ENCODE results near the gene CNNM2. TPM values are rescaled to one million over a fixed set of nuclear protein-coding genes. Genes with fewer than 3 reads are reported as not detected.

The CNNM2 gene
- total and polyA plus RNA-seq, 2 experiments from 2014 or later, result 1.0 to 5.7 TPM

GRCh38 chr10:102959360-102959759 is 41.3 kb downstream of the CNNM2 start:
- Histone ChIP-seq H3F3A (ENCODE audit: insufficient read depth) (no peaks in the 10 kb centered on the region), H3K4me3 (no peak overlapping the region), H3K79me2 (ENCODE audit: insufficient read depth) (no peaks in the 10 kb centered on the region), H3K9me3 (ENCODE audit: low read depth) (no peaks in the 10 kb centered on the region), H4K20me1 (ENCODE audit: insufficient read depth) (no peaks in the 10 kb centered on the region), H3K9me2 (ENCODE audit: insufficient read depth) (no peaks in the 10 kb centered on the region), H2AFZ (no peak overlapping the region), H3K27me3 (replicated peaks; ENCODE audit: insufficient read depth) (no peaks in the 10 kb centered on the region), H3K4me2 (ENCODE audit: unreplicated experiment) (no peak overlapping the region), H3K4me1 (ENCODE audit: insufficient read depth) (peaks cover 16% of the 10 kb centered on the region; the same call in 1 of the 2 replicates), H3K36me3 (ENCODE audit: low read depth) (no peaks in the 10 kb centered on the region), H3K27ac (no peak overlapping the region), H3K9ac (no peak overlapping the region)
- TF ChIP-seq EZH2phosphoT487 (IDR thresholded peaks at IDR 0.05; ENCODE audit: insufficient read depth, low read depth) (no peak), EZH2 (IDR thresholded peaks at IDR 0.05; ENCODE audit: insufficient read depth, poor library complexity, severe bottlenecking) (no peak)
- WGBS, 2 experiments (ENCODE audit: low coverage in 1 of 2, low lambda C conversion rate in 2 of 2, missing lambda C conversion rate in 2 of 2), result 94 to 100% methylated on average over 1 of the region's 1 CpG
- in situ Hi-C loops (cut with MboI), result no loop called here
- no peak for DNase-seq

- in situ Hi-C loops (cut with MboI), result no loop called here
- TF ChIP-seq EZH2 (IDR thresholded peaks at IDR 0.05; ENCODE audit: insufficient read depth, poor library complexity, severe bottlenecking) (no peak), EZH2phosphoT487 (IDR thresholded peaks at IDR 0.05; ENCODE audit: insufficient read depth, low read depth) (no peak)
These were observed 42.1 kb downstream of the CNNM2 start for GRCh38 chr10:102960157-102960556.

GRCh38 chr10:102962267-102962666 is 44.2 kb downstream of the CNNM2 start:
- no peaks in the 10 kb centered on the region for H3K9me2 ChIP-seq (ENCODE audit: insufficient read depth)
- no peak for DNase-seq
- no peak for TF ChIP-seq EZH2 (IDR thresholded peaks at IDR 0.05; ENCODE audit: insufficient read depth, poor library complexity, severe bottlenecking)
- no peak for TF ChIP-seq EZH2phosphoT487 (IDR thresholded peaks at IDR 0.05; ENCODE audit: insufficient read depth, low read depth)
- no peak overlapping the region for H3K4me3 ChIP-seq
- H3K27me3 ChIP-seq (replicated peaks; ENCODE audit: insufficient read depth), result no peaks in the 10 kb centered on the region
- no peak overlapping the region for H3K9ac ChIP-seq
- in situ Hi-C loops (cut with MboI), result no loop called here
- WGBS, 2 experiments (ENCODE audit: low coverage in 1 of 2, low lambda C conversion rate in 2 of 2, missing lambda C conversion rate in 2 of 2), result 67 to 75% methylated on average over 1 of the region's 1 CpG
- H3K9me3 ChIP-seq (ENCODE audit: low read depth), result no peaks in the 10 kb centered on the region
- no peak overlapping the region for H2AFZ ChIP-seq
- H4K20me1 ChIP-seq (ENCODE audit: insufficient read depth), result no peaks in the 10 kb centered on the region
- H3F3A ChIP-seq (ENCODE audit: insufficient read depth), result no peaks in the 10 kb centered on the region
- H3K79me2 ChIP-seq (ENCODE audit: insufficient read depth), result no peaks in the 10 kb centered on the region
- H3K4me2 ChIP-seq (ENCODE audit: unreplicated experiment), result no peak overlapping the region
- peaks cover 16% of the 10 kb centered on the region; the same call in 1 of the 2 replicates for H3K4me1 ChIP-seq (ENCODE audit: insufficient read depth)
- H3K36me3 ChIP-seq (ENCODE audit: low read depth), result no peaks in the 10 kb centered on the region
- no peak overlapping the region for H3K27ac ChIP-seq

More at GRCh38 chr10:102960157-102960556, 42.1 kb downstream of the CNNM2 start:
- no peak overlapping the region for H3K4me3 ChIP-seq
- no peak overlapping the region for H3K4me2 ChIP-seq (ENCODE audit: unreplicated experiment)
- no peak overlapping the region for H2AFZ ChIP-seq
- 94 to 97% methylated on average over 5 of the region's 5 CpGs for WGBS, 2 experiments (ENCODE audit: low coverage in 1 of 2, low lambda C conversion rate in 2 of 2, missing lambda C conversion rate in 2 of 2)
- H3K9ac ChIP-seq, result no peak overlapping the region
- no peaks in the 10 kb centered on the region for H4K20me1 ChIP-seq (ENCODE audit: insufficient read depth)
- H3K4me1 ChIP-seq (ENCODE audit: insufficient read depth), result peaks cover 16% of the 10 kb centered on the region; the same call in 1 of the 2 replicates
- no peaks in the 10 kb centered on the region for H3K79me2 ChIP-seq (ENCODE audit: insufficient read depth)
- H3K9me2 ChIP-seq (ENCODE audit: insufficient read depth), result no peaks in the 10 kb centered on the region
- no peak for DNase-seq
- H3K9me3 ChIP-seq (ENCODE audit: low read depth), result no peaks in the 10 kb centered on the region
- H3K27me3 ChIP-seq (replicated peaks; ENCODE audit: insufficient read depth), result no peaks in the 10 kb centered on the region
- no peaks in the 10 kb centered on the region for H3K36me3 ChIP-seq (ENCODE audit: low read depth)
- H3F3A ChIP-seq (ENCODE audit: insufficient read depth), result no peaks in the 10 kb centered on the region
- H3K27ac ChIP-seq, result no peak overlapping the region

- Histone ChIP-seq H3F3A (ENCODE audit: insufficient read depth) (no peaks in the 10 kb centered on the region), H3K27me3 (replicated peaks; ENCODE audit: insufficient read depth) (no peaks in the 10 kb centered on the region), H4K20me1 (ENCODE audit: insufficient read depth) (no peaks in the 10 kb centered on the region), H3K9me3 (ENCODE audit: low read depth) (no peaks in the 10 kb centered on the region), H3K4me1 (ENCODE audit: insufficient read depth) (peaks cover 16% of the 10 kb centered on the region; the same call in 1 of the 2 replicates), H3K4me3 (no peak overlapping the region), H3K79me2 (ENCODE audit: insufficient read depth) (no peaks in the 10 kb centered on the region), H3K36me3 (ENCODE audit: low read depth) (no peaks in the 10 kb centered on the region), H3K9ac (no peak overlapping the region), H3K4me2 (ENCODE audit: unreplicated experiment) (no peak overlapping the region), H2AFZ (no peak overlapping the region), H3K27ac (no peak overlapping the region), H3K9me2 (ENCODE audit: insufficient read depth) (no peaks in the 10 kb centered on the region)
- DNase-seq, result no peak
- no peak for TF ChIP-seq EZH2 (IDR thresholded peaks at IDR 0.05; ENCODE audit: insufficient read depth, poor library complexity, severe bottlenecking)
- no peak for TF ChIP-seq EZH2phosphoT487 (IDR thresholded peaks at IDR 0.05; ENCODE audit: insufficient read depth, low read depth)
- in situ Hi-C loops (cut with MboI), result no loop called here
- 37 to 40% methylated on average over 6 of the region's 6 CpGs for WGBS, 2 experiments (ENCODE audit: low coverage in 1 of 2, low lambda C conversion rate in 2 of 2, missing lambda C conversion rate in 2 of 2)
These were observed 45.1 kb downstream of the CNNM2 start for GRCh38 chr10:102962951-102963755.
